ENCODE results near the gene CDK6. TPM values are rescaled to one million over a fixed set of nuclear protein-coding genes. Genes with fewer than 3 reads are reported as not detected.

Gene CDK6
- total and polyA plus RNA-seq, 2 of the 8 experiments (the other 6 are each of a cell fraction or from before 2014, with no cell fraction given) = 5.9 to 18.9 TPM

- FAIRE-seq (no peak), DNase-seq (ENCODE audit: low read depth in 1 of 2, low spot score in 2 of 2) (no peak)
- peaks cover 0 to 7% (median 4%) of the 10 kb centered on the region in 4 experiments; a peak in 3 of 8 replicates for H3K36me3 ChIP-seq (ENCODE audit: control insufficient read depth in 2 of 4, insufficient read depth in 4 of 4, low read length in 3 of 4)
- H3K4me1 ChIP-seq (replicated peaks in 1 of 4; ENCODE audit: control insufficient read depth in 3 of 4, insufficient read depth in 4 of 4, low read length in 3 of 4) = peaks cover 0 to 10% (median 5%) of the 10 kb centered on the region in 4 experiments; a peak in 4 of 7 replicates
- H2AK5ac ChIP-seq (ENCODE audit: low read depth, low read length) = no peak overlapping the region
- H3K56ac ChIP-seq (replicated peaks; ENCODE audit: insufficient read length, low read depth, low read length) = no peak overlapping the region
- no peak overlapping the region for H3K18ac ChIP-seq (ENCODE audit: extremely low read depth, low read length)
- 86% methylated on average over 2 of the region's 2 CpGs; no CpG with 5 or more reads in 1 of the 2 experiments for WGBS, 2 experiments (ENCODE audit: extremely low coverage in 1 of 2, insufficient coverage in 1 of 2, insufficient read length in 1 of 2, insufficient replicate concordance in 2 of 2, low coverage in 1 of 2, low lambda C conversion rate in 2 of 2, missing lambda C conversion rate in 1 of 2)
- POLR2A ChIA-PET (ENCODE audit: partially characterized antibody) = interaction anchor here (1.1 to 2.3 kb wide), 2 partner anchors 8 to 11 kb away, joined by 3 to 6 read pairs; no protein-coding TSS in a partner anchor
- H3K4ac ChIP-seq (replicated peaks; ENCODE audit: insufficient read length, low read depth, low read length) = no peak overlapping the region
- H3K9me3 ChIP-seq (ENCODE audit: insufficient read depth in 2 of 2, low read depth in 1 of 2, low read length in 1 of 2) = no peaks in the 10 kb centered on the region
- H2BK15ac ChIP-seq (ENCODE audit: low read length) = no peak overlapping the region
- H3K4me3 ChIP-seq (ENCODE audit: extremely low read depth in 1 of 4, insufficient read depth in 2 of 4, low read depth in 3 of 4, low read length in 4 of 4) = no peak overlapping the region
- no peaks in the 10 kb centered on the region for H4K20me1 ChIP-seq (replicated peaks in 1 of 2; ENCODE audit: control insufficient read depth in 1 of 2, insufficient read depth in 2 of 2, low read length in 2 of 2)
- no peak overlapping the region for H3K4me2 ChIP-seq (ENCODE audit: insufficient read depth in 1 of 2, low read depth in 2 of 2, low read length in 2 of 2)
- CTCF ChIA-PET (ENCODE audit: partially characterized antibody) = interaction anchor here (0.6 to 1.6 kb wide), 3 partner anchors 15 to 755 kb away, joined by 3 read pairs; no protein-coding TSS in a partner anchor
- no peaks in the 10 kb centered on the region for H3K79me2 ChIP-seq (ENCODE audit: control insufficient read depth in 1 of 2, insufficient read depth in 2 of 2, low read length in 2 of 2)
- H4K91ac ChIP-seq (replicated peaks; ENCODE audit: insufficient read length, low read length) = no peak overlapping the region
- H2BK120ac ChIP-seq (replicated peaks; ENCODE audit: low read depth, low read length) = no peak overlapping the region
- no peak overlapping the region for H4K8ac ChIP-seq (ENCODE audit: extremely low read depth, insufficient read depth, low read length)
- no peak overlapping the region for H2AFZ ChIP-seq (ENCODE audit: low read length)
- no peak overlapping the region for H3K9ac ChIP-seq (replicated peaks in 1 of 4; ENCODE audit: extremely low read depth in 1 of 4, low read depth in 3 of 4, low read length in 3 of 4)
- no peak overlapping the region for H3K27ac ChIP-seq (ENCODE audit: low read depth, low read length)
- no peak overlapping the region for H3K23ac ChIP-seq (ENCODE audit: insufficient read length)
- H2BK12ac ChIP-seq (ENCODE audit: low read depth, low read length) = no peak overlapping the region
- no peak overlapping the region for H2BK5ac ChIP-seq (ENCODE audit: low read depth, low read length)
- H3K79me1 ChIP-seq (ENCODE audit: low read depth, low read length) = no peaks in the 10 kb centered on the region; the same call in 1 of the 2 replicates
- H2BK20ac ChIP-seq (ENCODE audit: low read length) = no peak overlapping the region
- H3K23me2 ChIP-seq (ENCODE audit: low read depth, low read length) = no peaks in the 10 kb centered on the region
- H3K27me3 ChIP-seq (replicated peaks in 1 of 4; ENCODE audit: control insufficient read depth in 3 of 4, extremely low read depth in 1 of 4, insufficient read depth in 3 of 4, low read length in 3 of 4) = peaks cover 0 to 5% (median 0%) of the 10 kb centered on the region in 4 experiments; a peak in 1 of 7 replicates
- no peak overlapping the region for H3K14ac ChIP-seq (ENCODE audit: insufficient read length)
- no peak overlapping the region for H4K5ac ChIP-seq (ENCODE audit: insufficient read length, low read depth, low read length)
- no peak for TF ChIP-seq TAF7 (optimal IDR thresholded peaks at IDR 0.05; ENCODE audit: borderline replicate concordance, low read depth, low read length)
- TF ChIP-seq TEAD4 (IDR thresholded peaks at IDR 0.05; ENCODE audit: low read depth, low read length) = no peak
- TF ChIP-seq SIX5 (IDR thresholded peaks at IDR 0.05; ENCODE audit: low read depth, low read length) = no peak
- TF ChIP-seq RBBP5 (IDR thresholded peaks at IDR 0.05; ENCODE audit: borderline replicate concordance, low read depth, low read length) = no peak
- TF ChIP-seq POLR2A (IDR thresholded peaks at IDR 0.05; ENCODE audit: control extremely low read depth in 1 of 2, low read depth in 2 of 2, low read length in 2 of 2) = no peak
- no peak for TF ChIP-seq GTF2F1 (IDR thresholded peaks at IDR 0.05; ENCODE audit: borderline replicate concordance, low read depth, low read length)
- TF ChIP-seq CHD1 (IDR thresholded peaks at IDR 0.05; ENCODE audit: low read depth, low read length) = no peak
- TF ChIP-seq JUN (IDR thresholded peaks at IDR 0.05; ENCODE audit: low read depth, low read length) = no peak
- TF ChIP-seq KDM5A (IDR thresholded peaks at IDR 0.05; ENCODE audit: low read length) = no peak
- no peak for TF ChIP-seq MAFK (IDR thresholded peaks at IDR 0.05; ENCODE audit: low read depth, low read length)
- no peak for TF ChIP-seq CREB1 (IDR thresholded peaks at IDR 0.05)
- TF ChIP-seq ATF2 (IDR thresholded peaks at IDR 0.05; ENCODE audit: low read length) = no peak
- no peak for TF ChIP-seq CHD2 (IDR thresholded peaks at IDR 0.05; ENCODE audit: low read length)
These were observed 113.2 kb downstream of the CDK6 start for GRCh38 chr7:92723205-92723604.

Measured in H1 (cell line).